DND-41 (cell line): ENCODE measurements around the gene LCE1F.

Experiments
- CTCF ChIP-seq: IDR thresholded peaks from 2 replicates; pipeline ENCODE4 v1.5.1; 2012; ENCODE audit warnings: borderline replicate concordance, low read length, moderate library complexity, mild to moderate bottlenecking; ENCODE audit not compliant: poor library complexity, severe bottlenecking; ENCODE audit errors: extremely low read depth
- EZH2 ChIP-seq: IDR thresholded peaks from 3 replicates; pipeline ENCODE4 v1.6.1; 2012; ENCODE audit warnings: borderline replicate concordance, low read depth, mild to moderate bottlenecking, moderate library complexity, low read length, inconsistent platforms; ENCODE audit not compliant: severe bottlenecking

- no peak for TF ChIP-seq CTCF
- TF ChIP-seq EZH2, result no peak
Measured at GRCh38 chr1:152817309-152817708, 42.4 kb downstream of the LCE1F start.
